Kidney epithelial cell (primary cell): ENCODE results near the gene SIGLEC14. TPM values are rescaled to one million over a fixed set of nuclear protein-coding genes. Genes with fewer than 3 reads are reported as not detected.

ENCODE experiments used
- DNase-seq: peaks from one replicate; pipeline ENCODE4 v3.0.0-alpha.2; 2010; ENCODE audit warnings: low read depth
- H3K27me3 ChIP-seq: 2 replicates; pipeline ENCODE4 v1.6.0; 2011; ENCODE audit warnings: low read length; ENCODE audit not compliant: control insufficient read depth, insufficient read depth
- H3K36me3 ChIP-seq: 2 replicates; pipeline ENCODE4 v1.5.1; 2011; ENCODE audit warnings: low read length; ENCODE audit not compliant: control insufficient read depth, insufficient read depth
- H3K4me3 ChIP-seq: 2 replicates; pipeline ENCODE4 v1.5.1; 2011; ENCODE audit warnings: low read depth, mild to moderate bottlenecking, control low read depth, low read length
- total RNA-seq: library from RNA; depleted of rRNA; stranded (reverse); fragments of >200 nt; gene quantifications from 2 replicates; pipeline ENCODE4 v1.2.3, GENCODE V29; 2015
- TF ChIP-seq, protein P1 (sequence below): IDR thresholded peaks from 2 replicates; pipeline ENCODE4 v1.5.1; 2011; ENCODE audit warnings: mild to moderate bottlenecking, moderate library complexity, low read length, control low read depth, inconsistent platforms; ENCODE audit not compliant: insufficient read depth, poor library complexity, severe bottlenecking

Gene SIGLEC14
- total RNA-seq, 1 donor from 2014 or later: not detected

DNA sequence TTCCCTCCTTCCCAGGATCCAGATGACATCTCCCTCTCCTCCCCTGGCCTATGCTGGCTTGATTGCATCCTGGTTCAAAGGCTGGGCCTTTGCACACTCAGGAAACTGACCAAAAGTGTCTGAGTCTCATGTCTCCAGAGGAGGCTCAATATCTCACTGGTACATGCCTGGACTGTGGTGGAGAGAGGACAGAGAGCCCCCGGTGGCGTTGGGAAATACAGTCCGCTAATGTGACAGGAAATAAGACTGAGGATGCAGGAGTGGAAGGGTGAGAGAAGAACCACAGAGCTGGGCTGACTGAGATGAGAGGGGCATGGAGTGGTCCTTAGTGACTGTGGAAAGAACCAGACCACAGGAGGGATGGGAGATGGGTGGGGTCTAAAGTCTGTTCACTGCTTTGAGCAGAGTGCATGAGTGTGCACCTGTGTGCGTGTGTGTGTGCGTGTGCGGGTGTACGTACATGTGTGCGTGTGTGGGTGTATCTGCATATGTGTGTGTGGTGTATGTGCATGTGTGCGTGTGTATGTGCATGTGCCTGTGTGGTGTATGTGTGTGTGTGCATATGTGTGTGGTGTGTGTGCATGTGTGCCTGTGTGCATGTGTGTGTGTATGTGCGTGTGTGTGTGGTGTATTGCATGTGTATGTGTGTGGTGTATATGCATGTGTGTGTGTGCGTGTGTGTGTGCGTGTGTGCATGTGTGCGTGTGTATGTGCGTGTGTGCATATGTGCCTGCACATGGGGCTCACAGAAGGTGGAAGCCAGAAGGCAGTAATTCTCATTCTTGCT is 18.3 kb downstream of the SIGLEC14 start:
- no peaks in the 10 kb centered on the region for H3K36me3 ChIP-seq
- H3K27me3 ChIP-seq: peaks cover 2% of the 10 kb centered on the region
- H3K4me3 ChIP-seq: no peak overlapping the region
- DNase-seq: no peak
- TF ChIP-seq, protein P1, sequence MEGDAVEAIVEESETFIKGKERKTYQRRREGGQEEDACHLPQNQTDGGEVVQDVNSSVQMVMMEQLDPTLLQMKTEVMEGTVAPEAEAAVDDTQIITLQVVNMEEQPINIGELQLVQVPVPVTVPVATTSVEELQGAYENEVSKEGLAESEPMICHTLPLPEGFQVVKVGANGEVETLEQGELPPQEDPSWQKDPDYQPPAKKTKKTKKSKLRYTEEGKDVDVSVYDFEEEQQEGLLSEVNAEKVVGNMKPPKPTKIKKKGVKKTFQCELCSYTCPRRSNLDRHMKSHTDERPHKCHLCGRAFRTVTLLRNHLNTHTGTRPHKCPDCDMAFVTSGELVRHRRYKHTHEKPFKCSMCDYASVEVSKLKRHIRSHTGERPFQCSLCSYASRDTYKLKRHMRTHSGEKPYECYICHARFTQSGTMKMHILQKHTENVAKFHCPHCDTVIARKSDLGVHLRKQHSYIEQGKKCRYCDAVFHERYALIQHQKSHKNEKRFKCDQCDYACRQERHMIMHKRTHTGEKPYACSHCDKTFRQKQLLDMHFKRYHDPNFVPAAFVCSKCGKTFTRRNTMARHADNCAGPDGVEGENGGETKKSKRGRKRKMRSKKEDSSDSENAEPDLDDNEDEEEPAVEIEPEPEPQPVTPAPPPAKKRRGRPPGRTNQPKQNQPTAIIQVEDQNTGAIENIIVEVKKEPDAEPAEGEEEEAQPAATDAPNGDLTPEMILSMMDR: no peak

DNA sequence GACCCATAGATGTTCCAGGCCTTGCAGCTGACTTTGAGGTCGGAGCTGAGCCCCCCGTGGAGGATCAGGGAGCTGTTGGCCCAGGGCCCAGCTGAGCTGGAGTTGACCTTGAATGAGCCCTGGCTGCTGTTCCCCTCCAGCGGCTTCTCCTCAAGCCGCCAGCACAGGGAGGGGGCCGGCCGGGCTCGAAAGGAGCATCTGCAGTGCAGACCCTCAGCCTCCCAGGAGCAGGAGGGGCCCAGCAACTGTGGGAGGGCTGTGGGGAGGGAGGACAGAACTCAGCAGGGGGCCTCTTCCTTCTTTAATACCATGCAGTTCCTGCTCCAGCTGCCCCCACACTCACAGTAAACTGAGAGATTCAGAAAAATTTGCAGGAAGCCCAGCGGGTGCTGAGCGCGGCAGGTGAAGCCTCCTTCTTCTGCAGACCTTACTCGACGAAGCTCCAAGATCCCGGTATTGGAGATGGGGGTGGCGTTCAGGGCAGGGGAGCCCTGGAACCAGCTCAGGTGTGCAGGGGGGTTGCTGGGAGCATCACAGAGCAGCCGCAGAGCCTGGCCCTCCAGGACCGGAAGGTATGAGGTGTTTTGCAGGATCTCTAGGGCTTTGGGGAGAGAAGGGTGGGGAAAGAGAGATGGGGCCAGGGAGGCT is 19.0 kb downstream of the SIGLEC14 start:
- Histone ChIP-seq H3K4me3 (no peak overlapping the region), H3K36me3 (no peaks in the 10 kb centered on the region), H3K27me3 (peaks cover 2% of the 10 kb centered on the region)
- DNase-seq: no peak
- TF ChIP-seq, protein P1: no peak

DNA sequence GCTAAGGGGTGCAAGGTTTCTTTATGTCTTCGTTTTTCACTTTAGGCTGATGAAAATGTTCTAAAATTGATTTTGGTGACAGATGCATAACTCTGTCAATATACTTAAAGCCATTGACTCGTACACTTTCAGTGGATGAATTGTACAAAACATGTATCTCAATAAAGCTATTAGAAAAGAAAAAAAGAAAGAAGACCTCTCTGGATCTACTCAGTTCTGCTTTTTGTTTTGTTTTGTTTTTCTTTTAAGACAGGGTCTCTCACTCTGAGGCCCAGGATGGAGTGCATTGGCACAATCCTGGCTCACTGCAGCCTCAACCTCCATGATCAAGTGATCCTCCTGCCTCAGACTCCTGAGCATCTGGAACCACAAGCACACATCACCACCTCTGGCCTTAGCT is 19.9 kb downstream of the SIGLEC14 start:
- TF ChIP-seq, protein P1: no peak
- peaks cover 2% of the 10 kb centered on the region for H3K27me3 ChIP-seq
- H3K4me3 ChIP-seq: no peak overlapping the region
- no peaks in the 10 kb centered on the region for H3K36me3 ChIP-seq
- no peak for DNase-seq

DNA sequence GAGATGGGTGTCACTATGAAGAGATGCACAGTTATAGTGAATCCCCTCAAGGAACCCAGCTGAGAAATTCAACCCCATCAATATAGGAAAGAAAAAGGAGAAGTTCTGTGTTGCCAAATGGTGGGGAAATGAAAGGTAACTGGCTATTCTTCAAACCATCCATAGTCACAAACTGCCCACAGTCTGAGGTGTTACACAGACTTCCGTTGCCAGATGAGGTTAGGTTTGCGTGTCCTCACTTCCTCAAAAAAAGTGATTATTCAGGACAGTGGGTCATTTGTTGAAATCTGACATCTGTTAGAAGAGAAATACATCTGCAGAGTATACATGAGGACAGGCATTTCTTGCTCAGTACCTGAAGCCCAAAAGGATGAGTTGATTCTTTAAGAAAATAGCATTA is 25.4 kb downstream of the SIGLEC14 start:
- no peak overlapping the region for H3K4me3 ChIP-seq
- no peaks in the 10 kb centered on the region for H3K27me3 ChIP-seq
- no peak for DNase-seq
- no peaks in the 10 kb centered on the region for H3K36me3 ChIP-seq
- TF ChIP-seq, protein P1: no peak

DNA sequence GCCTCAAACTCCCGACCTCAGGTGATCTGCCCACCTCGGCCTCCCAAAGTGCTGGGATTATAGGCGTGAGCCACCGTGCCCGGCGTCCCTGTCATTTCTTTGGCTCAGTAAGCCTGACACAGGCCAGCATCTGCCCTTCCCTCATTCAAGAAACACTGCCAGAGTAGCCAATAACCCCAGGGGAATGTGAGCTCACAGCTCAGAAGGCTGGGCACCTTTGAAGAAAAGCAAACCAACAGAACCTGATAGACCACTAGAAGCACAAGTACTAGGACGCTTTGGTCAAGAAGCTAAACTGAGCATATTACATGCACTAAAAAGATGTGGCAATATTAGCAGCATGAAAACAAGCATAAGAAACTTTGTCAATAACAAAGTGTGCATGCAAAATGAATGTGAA is 30.6 kb downstream of the SIGLEC14 start:
- Histone ChIP-seq H3K36me3 (no peaks in the 10 kb centered on the region), H3K27me3 (no peaks in the 10 kb centered on the region), H3K4me3 (no peak overlapping the region)
- no peak for DNase-seq
- TF ChIP-seq, protein P1: no peak
